Thymus (tissue), 11 donors: ENCODE data around the gene FAM13C. TPM values are rescaled to one million over a fixed set of nuclear protein-coding genes. Genes with fewer than 3 reads are reported as not detected.

Source experiments
- DNase-seq, 9 donors: peaks; one replicate each; pipeline ENCODE4 v3.0.0-alpha.2; 2013; ENCODE audit warnings: low spot score in 9 of 9, low read depth in 6 of 9, missing footprints in 1 of 9
- H3K27ac ChIP-seq, 2 donors: one replicate each; pipeline ENCODE4 v1.5.1; 2013; ENCODE audit warnings: control low read depth in 1 of 2, low read depth in 1 of 2, low read length in 1 of 2, mild to moderate bottlenecking in 1 of 2, moderate library complexity in 1 of 2
- H3K27me3 ChIP-seq, 2 donors: one replicate each; pipeline ENCODE4 v1.5.1; 2013; ENCODE audit warnings: low read length in 1 of 2; ENCODE audit not compliant: control insufficient read depth in 2 of 2, insufficient read depth in 1 of 2
- H3K36me3 ChIP-seq, 2 donors: one replicate each; pipeline ENCODE4 v1.5.1; 2013; ENCODE audit warnings: low read length in 1 of 2, mild to moderate bottlenecking in 1 of 2, moderate library complexity in 1 of 2; ENCODE audit not compliant: control insufficient read depth in 2 of 2, insufficient read depth in 2 of 2
- H3K4me1 ChIP-seq, 2 donors: one replicate each; pipeline ENCODE4 v1.5.1; 2013; ENCODE audit warnings: low read length in 2 of 2; ENCODE audit not compliant: control insufficient read depth in 2 of 2, insufficient read depth in 2 of 2
- H3K4me3 ChIP-seq, 2 donors: one replicate each; pipeline ENCODE4 v1.5.1; 2013; ENCODE audit warnings: low read length in 2 of 2, control low read depth in 1 of 2, mild to moderate bottlenecking in 1 of 2
- H3K9me3 ChIP-seq, 2 donors: one replicate each; pipeline ENCODE4 v1.5.1; 2013; ENCODE audit warnings: low read length in 1 of 2, mild to moderate bottlenecking in 1 of 2; ENCODE audit not compliant: control insufficient read depth in 2 of 2, insufficient read depth in 1 of 2
- WGBS: extraction: QIAGEN DNeasy Blood & Tissue Kit; methylation state at CpG from one replicate; pipeline ENCODE4 v1.1.7; 2013; 5-methylcytosine and 5-hydroxymethylcytosine counted together
- polyA plus RNA-seq: library from polyadenylated mRNA; stranded (reverse); fragments of 200-250 nt; gene quantifications from one replicate; pipeline ENCODE4 v1.2.3, GENCODE V29; 2013
- total RNA-seq: library from RNA; stranded (reverse); fragments of 120-200 nt; gene quantifications from one replicate; pipeline ENCODE4 v1.2.4, GENCODE V29; 2013
- donor health status: healthy.

The FAM13C gene
- total and polyA plus RNA-seq, 2 donors = 3.7 to 3.9 TPM

DNA sequence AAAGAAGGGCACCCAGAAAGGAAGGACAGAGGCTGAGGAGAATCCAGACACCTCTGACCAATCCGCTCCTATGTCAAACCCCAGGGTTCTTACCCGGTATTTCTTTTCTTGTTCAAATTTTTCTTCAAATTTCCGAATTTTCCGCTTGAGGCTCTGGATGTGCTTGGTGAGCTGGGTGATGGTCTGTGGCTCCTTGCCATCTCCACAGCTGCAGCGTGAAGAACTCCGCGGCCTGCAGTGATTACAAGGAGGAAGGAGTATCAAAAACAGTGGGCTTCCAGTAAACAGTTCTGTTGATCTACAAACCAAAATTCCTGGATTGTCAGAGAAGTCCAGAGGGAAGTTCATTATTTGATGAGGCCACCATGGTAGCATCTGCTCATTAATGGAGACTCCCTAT is 93.9 kb downstream of the FAM13C start:
- no peak overlapping the region for H3K4me3 ChIP-seq
- no peaks in the 10 kb centered on the region for H3K27me3 ChIP-seq
- no peaks in the 10 kb centered on the region for H3K9me3 ChIP-seq
- 95% methylated on average over 7 of the region's 7 CpGs for WGBS
- no peak for DNase-seq
- H3K4me1 ChIP-seq = no peaks in the 10 kb centered on the region
- no peaks in the 10 kb centered on the region for H3K36me3 ChIP-seq
- H3K27ac ChIP-seq = no peak overlapping the region

DNA sequence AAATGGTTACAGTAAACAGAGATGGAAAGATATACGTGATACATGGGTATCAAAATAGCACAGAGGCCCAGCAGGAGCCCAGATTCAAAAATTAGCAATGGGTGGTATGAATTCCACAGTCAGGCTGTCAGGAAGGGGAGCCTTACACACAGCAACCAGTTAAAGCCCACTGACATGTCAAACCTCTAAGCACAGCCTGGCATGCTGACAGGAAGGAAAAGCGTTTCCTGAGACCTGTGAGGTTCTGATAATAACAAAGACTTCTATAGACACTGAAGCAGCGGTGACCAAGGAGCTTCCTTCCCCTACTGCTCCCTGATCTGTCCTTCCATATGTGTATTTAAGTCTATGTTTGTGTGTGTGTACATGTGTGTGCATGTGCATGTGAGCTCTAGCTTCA is 96.0 kb downstream of the FAM13C start:
- Histone ChIP-seq H3K4me1 (no peaks in the 10 kb centered on the region), H3K36me3 (no peaks in the 10 kb centered on the region), H3K9me3 (no peaks in the 10 kb centered on the region), H3K27ac (no peak overlapping the region), H3K4me3 (no peak overlapping the region), H3K27me3 (no peaks in the 10 kb centered on the region)
- DNase-seq = no peak
- 18% methylated on average over 3 of the region's 3 CpGs for WGBS

DNA sequence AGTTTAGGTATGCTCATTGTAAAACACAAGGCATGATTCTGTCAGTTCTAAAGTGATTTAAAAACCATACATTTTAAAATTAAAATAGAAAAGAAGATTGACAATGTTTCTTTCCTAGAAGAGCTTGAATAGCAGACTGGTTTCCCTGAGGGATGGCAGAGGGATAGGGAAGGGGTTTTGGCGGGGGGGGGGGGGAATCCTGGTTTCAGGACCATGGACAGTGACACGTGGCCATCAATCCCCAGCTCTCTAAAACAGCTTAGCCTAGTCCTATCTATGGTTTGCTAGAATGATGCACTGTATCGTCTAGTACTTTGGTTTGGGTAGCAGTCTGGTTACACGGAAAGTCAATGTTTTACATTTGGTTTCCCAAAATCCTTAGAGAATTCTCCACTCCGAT is 97.2 kb downstream of the FAM13C start:
- H3K4me3 ChIP-seq = no peak overlapping the region
- 51% methylated on average over 5 of the region's 5 CpGs for WGBS
- H3K27me3 ChIP-seq = no peaks in the 10 kb centered on the region
- no peaks in the 10 kb centered on the region for H3K4me1 ChIP-seq
- no peak for DNase-seq
- no peaks in the 10 kb centered on the region for H3K36me3 ChIP-seq
- H3K9me3 ChIP-seq = no peaks in the 10 kb centered on the region
- no peak overlapping the region for H3K27ac ChIP-seq

DNA sequence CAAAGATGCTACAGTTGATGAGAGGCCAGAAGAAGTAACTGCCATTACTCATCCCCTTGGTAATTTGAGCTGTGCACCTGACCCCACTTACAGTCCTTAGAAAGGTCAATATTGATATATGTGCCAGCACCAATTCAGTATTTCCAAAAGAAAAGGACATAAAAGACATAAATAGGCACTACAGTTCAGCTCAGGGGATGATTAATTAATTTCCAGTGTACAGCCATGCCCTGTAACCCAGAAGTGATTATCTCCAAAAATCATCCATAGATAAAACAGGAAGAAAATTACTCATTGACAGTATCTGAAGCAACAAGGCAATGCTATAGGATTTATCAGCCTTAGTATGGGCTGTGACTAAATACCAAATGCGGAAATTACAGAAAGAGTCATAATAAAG is 103.5 kb downstream of the FAM13C start:
- DNase-seq = no peak
- 100% methylated on average over 1 of the region's 1 CpG for WGBS
- H3K4me1 ChIP-seq = no peaks in the 10 kb centered on the region
- no peaks in the 10 kb centered on the region for H3K27me3 ChIP-seq
- no peaks in the 10 kb centered on the region for H3K9me3 ChIP-seq
- H3K27ac ChIP-seq = no peak overlapping the region
- no peaks in the 10 kb centered on the region for H3K36me3 ChIP-seq
- H3K4me3 ChIP-seq = no peak overlapping the region

DNA sequence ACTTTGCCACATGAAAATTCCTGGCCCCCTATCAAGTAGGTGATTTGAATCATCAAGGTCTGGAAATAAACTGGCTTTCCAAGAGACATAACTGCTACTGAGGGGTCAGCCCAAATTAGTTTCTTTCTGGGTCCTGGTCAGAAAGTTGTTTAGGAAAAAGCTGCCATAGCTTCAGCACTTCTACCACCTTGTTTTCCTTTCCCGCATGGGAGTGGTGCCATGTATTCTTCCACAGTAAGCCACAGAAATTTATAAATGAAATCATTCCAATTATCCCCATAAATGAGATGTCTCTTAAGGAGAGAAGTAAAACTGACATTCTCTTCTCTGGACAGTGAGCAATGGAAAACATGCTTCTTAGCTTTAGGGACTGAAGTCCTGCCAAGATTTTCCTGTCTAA is 105.1 kb downstream of the FAM13C start:
- no peaks in the 10 kb centered on the region for H3K27me3 ChIP-seq
- no peak for DNase-seq
- no peaks in the 10 kb centered on the region for H3K9me3 ChIP-seq
- H3K4me3 ChIP-seq = no peak overlapping the region
- 98% methylated on average over 1 of the region's 1 CpG for WGBS
- H3K36me3 ChIP-seq = no peaks in the 10 kb centered on the region
- no peak overlapping the region for H3K27ac ChIP-seq
- H3K4me1 ChIP-seq = no peaks in the 10 kb centered on the region

DNA sequence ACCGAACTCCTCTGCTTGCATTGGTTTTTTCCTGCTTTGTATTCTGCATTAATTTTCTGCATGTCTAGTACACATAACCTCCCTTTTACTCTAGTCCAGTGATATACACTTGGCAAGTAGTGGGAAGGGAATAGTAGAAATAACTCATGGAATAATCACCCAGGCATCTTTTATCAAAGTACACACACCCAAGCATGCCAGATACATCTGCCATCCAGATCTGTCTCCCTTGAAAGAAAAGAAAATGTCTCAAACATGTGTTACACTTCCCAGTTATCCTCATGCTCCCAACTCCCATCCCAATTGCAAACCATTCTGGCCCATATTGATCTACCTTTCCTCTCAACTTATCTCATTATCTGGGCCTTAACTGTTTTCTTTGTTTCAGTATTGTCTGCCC is 106.9 kb downstream of the FAM13C start:
- no peak overlapping the region for H3K4me3 ChIP-seq
- no peaks in the 10 kb centered on the region for H3K36me3 ChIP-seq
- no peak for DNase-seq
- no peaks in the 10 kb centered on the region for H3K9me3 ChIP-seq
- no peaks in the 10 kb centered on the region for H3K4me1 ChIP-seq
- no peak overlapping the region for H3K27ac ChIP-seq
- no peaks in the 10 kb centered on the region for H3K27me3 ChIP-seq
- 95% methylated on average over 1 of the region's 1 CpG for WGBS

DNA sequence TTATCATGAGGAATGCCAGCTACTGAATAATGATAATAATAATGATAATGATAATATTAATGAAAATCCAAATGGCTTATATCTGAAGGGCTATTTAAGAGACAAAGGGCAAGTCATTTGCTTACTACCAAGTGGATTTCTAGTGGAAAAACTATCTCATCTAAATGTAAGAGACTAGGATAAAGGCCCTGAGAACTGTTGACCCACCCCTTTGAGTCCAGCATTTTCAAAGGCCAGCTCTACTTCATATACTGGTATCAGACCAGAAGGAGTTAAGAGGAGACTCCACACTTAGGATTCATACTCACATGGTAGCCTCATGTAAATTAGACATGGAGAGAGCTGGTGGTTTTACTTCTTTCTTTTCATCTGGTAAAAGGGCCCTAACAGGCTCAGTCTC is 109.9 kb downstream of the FAM13C start:
- Histone ChIP-seq H3K9me3 (no peaks in the 10 kb centered on the region), H3K4me3 (no peak overlapping the region), H3K27me3 (no peaks in the 10 kb centered on the region), H3K27ac (no peak overlapping the region), H3K4me1 (no peaks in the 10 kb centered on the region), H3K36me3 (no peaks in the 10 kb centered on the region)
- DNase-seq = no peak

DNA sequence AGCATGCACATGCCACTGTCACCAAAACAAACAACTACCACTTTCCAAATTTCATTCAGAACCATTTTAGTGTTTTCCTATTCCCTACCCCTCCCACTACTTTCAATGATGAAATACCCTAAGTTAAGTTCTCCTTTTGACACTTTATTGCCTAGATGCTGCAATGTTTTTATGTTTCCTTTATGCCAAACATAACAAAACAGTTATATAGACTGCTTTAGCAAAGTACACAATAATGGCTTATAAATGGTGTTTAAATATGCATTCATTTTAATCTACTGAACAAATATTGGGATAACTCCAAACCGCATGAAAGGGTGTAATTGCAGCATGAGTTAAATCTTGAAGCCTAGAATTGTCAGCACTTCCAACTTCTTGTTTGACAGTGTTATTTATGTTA is 116.7 kb downstream of the FAM13C start:
- H3K36me3 ChIP-seq = no peaks in the 10 kb centered on the region
- H3K4me1 ChIP-seq = no peaks in the 10 kb centered on the region
- DNase-seq = no peak
- 96% methylated on average over 1 of the region's 1 CpG for WGBS
- no peak overlapping the region for H3K4me3 ChIP-seq
- H3K27me3 ChIP-seq = no peaks in the 10 kb centered on the region
- H3K9me3 ChIP-seq = no peaks in the 10 kb centered on the region
- H3K27ac ChIP-seq = no peak overlapping the region

DNA sequence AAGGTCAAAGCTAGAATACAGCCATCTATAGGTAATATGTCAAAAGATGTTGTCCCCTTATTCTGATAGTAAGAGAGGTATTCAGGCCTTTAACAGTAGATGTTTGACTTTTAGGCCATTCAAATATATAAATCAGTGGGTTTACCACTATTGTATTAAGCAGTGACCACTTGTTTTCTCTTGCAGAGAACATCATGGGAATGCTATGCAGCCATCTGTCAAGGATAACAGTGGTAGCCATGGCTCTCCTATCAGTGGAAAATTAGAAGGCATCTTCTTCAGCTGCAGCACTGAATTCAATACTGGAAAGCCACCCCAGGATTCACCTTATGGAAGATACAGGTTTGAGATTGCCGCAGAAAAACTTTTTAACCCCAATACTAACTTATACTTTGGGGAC is 117.5 kb downstream of the FAM13C start:
- Histone ChIP-seq H3K9me3 (no peaks in the 10 kb centered on the region), H3K27me3 (no peaks in the 10 kb centered on the region), H3K4me1 (no peaks in the 10 kb centered on the region), H3K36me3 (no peaks in the 10 kb centered on the region), H3K4me3 (no peak overlapping the region), H3K27ac (no peak overlapping the region)
- 92% methylated on average over 1 of the region's 1 CpG for WGBS
- no peak for DNase-seq

DNA sequence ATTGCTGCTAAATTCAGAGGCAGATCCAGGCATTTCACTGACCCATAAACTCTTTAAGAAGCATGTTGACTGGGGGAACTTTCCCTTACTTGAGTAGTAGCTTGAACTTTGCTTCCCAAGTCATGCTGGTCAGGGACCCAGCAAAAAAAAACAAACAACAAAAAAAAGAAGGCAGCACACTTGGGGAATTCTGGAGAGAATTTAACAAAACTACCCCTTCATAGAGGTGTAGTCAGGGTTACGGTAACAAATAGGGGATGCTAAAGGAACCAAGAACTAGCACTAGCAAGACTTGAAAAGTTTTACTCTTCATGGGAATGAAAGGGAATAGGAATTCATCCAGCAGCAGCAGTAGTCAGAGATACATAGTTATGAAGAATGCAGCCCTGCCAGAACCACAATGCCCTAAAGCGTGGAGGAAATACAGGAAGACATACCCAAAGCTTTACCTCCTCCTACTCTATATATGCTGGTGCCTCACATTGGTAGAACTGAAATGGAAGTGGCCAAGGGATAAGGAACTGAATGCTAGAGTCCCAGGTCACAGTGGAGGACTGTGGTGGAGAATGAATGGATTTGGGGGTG is 118.6 kb downstream of the FAM13C start:
- H3K9me3 ChIP-seq = no peaks in the 10 kb centered on the region
- no peak overlapping the region for H3K27ac ChIP-seq
- H3K36me3 ChIP-seq = no peaks in the 10 kb centered on the region
- WGBS = 96% methylated on average over 2 of the region's 2 CpGs
- no peak for DNase-seq
- H3K4me3 ChIP-seq = no peak overlapping the region
- no peaks in the 10 kb centered on the region for H3K4me1 ChIP-seq
- no peaks in the 10 kb centered on the region for H3K27me3 ChIP-seq
